Heart right ventricle (tissue), 16 donors: Measurements from ENCODE around the gene RBP2. TPM values are rescaled to one million over a fixed set of nuclear protein-coding genes. Genes with fewer than 3 reads are reported as not detected.

Experiments
- ATAC-seq, 8 donors: fragments of 200-7000 bp; cut with Tn5 transposase; one replicate each; pipeline ENCODE4 v1.9.1; 2020; ENCODE audit warnings: mild to moderate bottlenecking in 8 of 8, moderate library complexity in 8 of 8, moderate number of reproducible peaks in 1 of 8
- DNase-seq, 2 donors: peaks; one replicate each; pipeline ENCODE4 v3.0.0-alpha.2; 2020
- H3K27ac ChIP-seq, 10 donors: fragments of 200-600 bp; sonication (generic) in 2 of 10; one replicate each; pipeline versions ENCODE4 v1.5.0 to v1.8.0; 2020 to 2022; ENCODE audit warnings: mild to moderate bottlenecking in 3 of 10
- H3K27me3 ChIP-seq, 7 donors: fragments of 200-600 bp; one replicate each; pipeline ENCODE4 v1.8.0; 2021 to 2022; ENCODE audit warnings: mild to moderate bottlenecking in 2 of 7
- H3K36me3 ChIP-seq, 9 donors: fragments of 200-600 bp; sonication (generic) in 1 of 9; one replicate each; pipeline versions ENCODE4 v1.5.0 to v1.8.0; 2020 to 2022; ENCODE audit warnings: mild to moderate bottlenecking in 2 of 9
- H3K4me1 ChIP-seq, 9 donors: fragments of 200-600 bp; sonication (generic) in 1 of 9; one replicate each; pipeline versions ENCODE4 v1.5.0 to v1.8.0; 2020 to 2022; ENCODE audit warnings: mild to moderate bottlenecking in 4 of 9
- H3K4me3 ChIP-seq, 10 donors: fragments of 200-600 bp; sonication (generic) in 2 of 10; one replicate each; pipeline versions ENCODE4 v1.5.0 to v1.8.0; 2020 to 2022; ENCODE audit warnings: mild to moderate bottlenecking in 7 of 10, moderate library complexity in 2 of 10
- H3K9me3 ChIP-seq, 11 donors: fragments of 200-600 bp in 10 of 11; sonication (generic) in 2 of 11; one replicate each; pipeline versions ENCODE4 v1.5.0 to v1.8.0; 2013 to 2022; ENCODE audit warnings: mild to moderate bottlenecking in 2 of 11, control low read depth in 1 of 11, moderate library complexity in 1 of 11
- WGBS, 2 donors: extraction: QIAGEN DNeasy Blood & Tissue Kit; methylation state at CpG; one replicate each; pipeline ENCODE4 v1.1.7; 2013; ENCODE audit warnings: inconsistent platforms in 1 of 2; 5-methylcytosine and 5-hydroxymethylcytosine counted together
- intact Hi-C, 10 donors: fragments of 100-400 bp; cut with DNase I; formaldehyde crosslinking; loops; one replicate each; pipeline versions ENCODE4 v1.11.1 to v1.14.2; 2022
- polyA plus RNA-seq, 2 donors: library from polyadenylated mRNA; stranded (reverse); fragments of 200-250 nt; gene quantifications; one replicate each; pipeline ENCODE4 v1.2.3, GENCODE V29; 2013
- total RNA-seq, 10 donors: library from RNA; stranded (reverse); fragmentation: NEBNext Ultra II Directional in 3 of 10; extraction: Animal tissue kit (Norgen Biotek cat#: 25700) in 3 of 10; gene quantifications; one replicate each; pipeline versions ENCODE4 v1.2.1 to v1.2.4, GENCODE V29; 2021 to 2023
- TF ChIP-seq, protein P1 (sequence below), 9 donors: fragments of 200-600 bp; sonication (generic) in 2 of 9; IDR thresholded peaks; one replicate each; pipeline versions ENCODE4 v1.5.0 to v1.8.0; 2021 to 2022; ENCODE audit warnings: antibody characterized with exemption in 9 of 9, mild to moderate bottlenecking in 5 of 9, moderate library complexity in 1 of 9
- donor health status: Arrhythmogenic right ventricular cardiomyopathy.
- donor health status: ischemic (EF 13 %, LVEDD 7.1; RV severe dilation, severe dysfunction).
- donor health status: healthy with polysubstance abuse.
- donor health status: DM: no; HTN: yes; CAD: no.
- donor health status: DM: no; HTN: no; CAD: no.
- donor health status: ischemic (EF 25% LVEDD 6.9; RV normal size, moderate dysfunction).
- donor health status: ischemic (EF 25% LVEDD 5.7; RV mildly dilated, moderate dysfunction).
- donor health status: healthy.
- donor health status: DM: yes; HTN: yes; CAD: no.
- donor health status: Ischemic cardiomyopathy.
- donor health status: ischemic (EF 35%, LVEDD 5.7; RV mildly dilated, moderate dysfunction).
- donor health status: nonischemic (EF 11% LVEDD 7.7; RV severe dilation, severe dysfunction).
- donor health status: DM: yes; HTN: yes; CAD: no.
- donor health status: PGD.
- donor health status: ischemic (EF 29% LVEDD 5.4; RV normal size, mild dysfunction).
- donor health status: nonischemic (EF 23%, LVEDD 6.1; RV moderate dilation, normal function).

Gene RBP2
- total and polyA plus RNA-seq, 12 donors = not detected

DNA sequence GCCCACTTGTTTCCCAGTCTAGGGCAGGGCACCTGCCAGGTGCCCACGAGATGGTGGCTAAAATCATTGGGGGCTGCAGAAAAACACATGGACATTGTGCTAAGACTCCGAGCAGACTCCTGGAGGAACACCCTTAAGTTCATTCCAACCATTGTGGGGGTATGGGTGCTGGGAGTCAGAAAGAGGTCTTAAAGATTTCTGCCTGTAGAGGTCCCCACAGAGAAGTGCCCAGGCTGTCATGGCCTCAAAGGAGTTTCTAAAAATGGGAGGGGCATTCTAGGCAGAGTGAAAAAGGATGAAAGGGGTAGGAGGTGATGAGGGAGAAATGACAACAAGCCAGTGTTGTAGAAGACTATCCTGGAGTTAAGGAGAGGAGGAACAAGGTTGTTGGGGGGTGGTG lies 46.1 kb upstream of the RBP2 start:
- peaks cover 0 to 16% (median 0%) of the 10 kb centered on the region in 9 donors for H3K4me1 ChIP-seq
- intact Hi-C loops = no loop called here
- WGBS, 2 donors = 44 to 67% methylated on average over 2 of the region's 2 CpGs

GRCh38 chr3:139521816-139522215 lies 45.5 kb upstream of the RBP2 start:
- Histone ChIP-seq H3K4me1 (peaks cover 0 to 16% (median 0%) of the 10 kb centered on the region in 9 donors), H3K9me3 (no peaks in the 10 kb centered on the region), H3K27ac (no peak overlapping the region), H3K36me3 (peaks cover 0 to 12% (median 0%) of the 10 kb centered on the region in 9 donors), H3K27me3 (no peaks in the 10 kb centered on the region), H3K4me3 (no peak overlapping the region)
- 90 to 97% methylated on average over 1 of the region's 1 CpG for WGBS, 2 donors
- DNase-seq (no peak), ATAC-seq (no peak)
- intact Hi-C loops = no loop called here
- TF ChIP-seq, protein P1, sequence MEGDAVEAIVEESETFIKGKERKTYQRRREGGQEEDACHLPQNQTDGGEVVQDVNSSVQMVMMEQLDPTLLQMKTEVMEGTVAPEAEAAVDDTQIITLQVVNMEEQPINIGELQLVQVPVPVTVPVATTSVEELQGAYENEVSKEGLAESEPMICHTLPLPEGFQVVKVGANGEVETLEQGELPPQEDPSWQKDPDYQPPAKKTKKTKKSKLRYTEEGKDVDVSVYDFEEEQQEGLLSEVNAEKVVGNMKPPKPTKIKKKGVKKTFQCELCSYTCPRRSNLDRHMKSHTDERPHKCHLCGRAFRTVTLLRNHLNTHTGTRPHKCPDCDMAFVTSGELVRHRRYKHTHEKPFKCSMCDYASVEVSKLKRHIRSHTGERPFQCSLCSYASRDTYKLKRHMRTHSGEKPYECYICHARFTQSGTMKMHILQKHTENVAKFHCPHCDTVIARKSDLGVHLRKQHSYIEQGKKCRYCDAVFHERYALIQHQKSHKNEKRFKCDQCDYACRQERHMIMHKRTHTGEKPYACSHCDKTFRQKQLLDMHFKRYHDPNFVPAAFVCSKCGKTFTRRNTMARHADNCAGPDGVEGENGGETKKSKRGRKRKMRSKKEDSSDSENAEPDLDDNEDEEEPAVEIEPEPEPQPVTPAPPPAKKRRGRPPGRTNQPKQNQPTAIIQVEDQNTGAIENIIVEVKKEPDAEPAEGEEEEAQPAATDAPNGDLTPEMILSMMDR (IDR thresholded peaks at IDR 0.05) = no peak

More for the DNA sequence above, 46.1 kb upstream of the RBP2 start:
- TF ChIP-seq, protein P1 (IDR thresholded peaks at IDR 0.05) = no peak
- H3K9me3 ChIP-seq = no peaks in the 10 kb centered on the region
- no peak overlapping the region for H3K4me3 ChIP-seq
- DNase-seq (no peak), ATAC-seq (no peak)
- H3K27ac ChIP-seq = no peak overlapping the region
- peaks cover 0 to 9% (median 0%) of the 10 kb centered on the region in 9 donors for H3K36me3 ChIP-seq
- no peaks in the 10 kb centered on the region for H3K27me3 ChIP-seq

- Histone ChIP-seq H3K4me1 (peaks cover 0 to 16% (median 0%) of the 10 kb centered on the region in 9 donors), H3K9me3 (no peaks in the 10 kb centered on the region), H3K27ac (no peak overlapping the region), H3K27me3 (no peaks in the 10 kb centered on the region), H3K4me3 (no peak overlapping the region), H3K36me3 (peaks cover 0 to 8% (median 0%) of the 10 kb centered on the region in 9 donors)
- TF ChIP-seq, protein P1 (IDR thresholded peaks at IDR 0.05) = no peak
- ATAC-seq (no peak), DNase-seq (no peak)
- intact Hi-C loops = no loop called here
- 92 to 98% methylated on average over 3 of the region's 3 CpGs for WGBS, 2 donors
These were observed 44.8 kb upstream of the RBP2 start for GRCh38 chr3:139521144-139521543.

DNA sequence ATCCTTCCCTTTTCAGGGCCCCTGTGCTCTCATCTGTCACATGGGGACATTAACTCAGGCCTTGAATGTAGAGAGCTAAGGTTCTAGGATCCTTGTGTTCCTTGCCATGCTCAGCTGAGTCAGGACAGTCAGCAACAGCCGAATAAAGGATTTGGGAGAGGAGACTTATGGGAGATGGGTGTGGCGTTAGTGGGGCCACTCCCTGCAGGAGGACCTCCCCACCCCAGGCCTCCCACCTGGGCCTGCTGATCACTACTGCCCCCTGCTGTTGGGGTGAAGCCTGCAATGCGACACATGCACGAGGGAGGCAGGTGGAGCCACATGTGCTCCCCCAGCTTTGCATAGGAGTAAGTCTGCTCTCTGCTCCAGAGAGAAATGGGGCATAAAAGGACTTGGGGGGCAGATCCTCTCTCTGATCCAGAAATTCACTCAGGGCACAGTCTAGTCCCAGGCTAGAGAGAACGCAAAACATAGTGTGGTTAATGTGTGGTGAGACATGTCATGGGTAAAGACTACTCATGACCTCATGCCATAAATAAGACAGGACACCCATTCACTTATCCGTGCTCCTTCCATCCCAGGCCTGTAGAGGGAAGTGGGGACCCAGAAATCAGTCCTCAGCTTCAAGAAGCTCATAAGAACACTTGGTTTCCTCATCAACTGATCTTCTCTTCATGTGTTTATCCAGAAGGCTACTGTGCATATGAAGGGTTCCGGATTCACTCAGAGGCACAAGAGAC lies 43.9 kb upstream of the RBP2 start:
- no peak for DNase-seq
- H3K36me3 ChIP-seq = peaks cover 0 to 8% (median 0%) of the 10 kb centered on the region in 9 donors
- 84 to 87% methylated on average over 7 of the region's 7 CpGs for WGBS, 2 donors

More for the DNA sequence above, 43.9 kb upstream of the RBP2 start:
- intact Hi-C loops = no loop called here
- no peak overlapping the region for H3K4me3 ChIP-seq
- peak in 4 of 8 donors; percentile 45 to 72 (median 54) for ATAC-seq
- H3K4me1 ChIP-seq = peaks cover 0 to 16% (median 0%) of the 10 kb centered on the region in 9 donors
- no peaks in the 10 kb centered on the region for H3K9me3 ChIP-seq
- TF ChIP-seq, protein P1 (IDR thresholded peaks at IDR 0.05) = peak in 8 of 9 donors; percentile 6 to 46 (median 30)
- H3K27ac ChIP-seq = no peak overlapping the region
- H3K27me3 ChIP-seq = no peaks in the 10 kb centered on the region
